HUES6 (cell line): ENCODE data around the gene CHST13.

Experiments used
- H3K27ac ChIP-seq: 2 replicates; pipeline ENCODE4 v1.7.0; 2013; ENCODE audit warnings: low read depth, mild to moderate bottlenecking, low read length, inconsistent platforms
- H3K27me3 ChIP-seq: 2 replicates; pipeline ENCODE4 v1.6.1; 2013; ENCODE audit warnings: low read length; ENCODE audit not compliant: control insufficient read depth, insufficient read depth
- H3K36me3 ChIP-seq: 2 replicates; pipeline ENCODE4 v1.6.1; 2013; ENCODE audit warnings: low read length; ENCODE audit not compliant: control insufficient read depth, insufficient read depth
- H3K4me1 ChIP-seq: 2 replicates; pipeline ENCODE4 v1.6.1; 2013; ENCODE audit warnings: low read length; ENCODE audit not compliant: control insufficient read depth, insufficient read depth
- H3K4me3 ChIP-seq: 2 replicates; pipeline ENCODE4 v1.5.1; 2013; ENCODE audit warnings: low read depth, low read length
- H3K9ac ChIP-seq: one replicate; pipeline ENCODE4 v1.6.1; 2013; ENCODE audit warnings: mild to moderate bottlenecking, low read length
- H3K9me3 ChIP-seq: 2 replicates; pipeline ENCODE4 v1.6.1; 2013; ENCODE audit warnings: low read depth, low read length; ENCODE audit not compliant: control insufficient read depth, insufficient read depth

CHST13 gene

DNA sequence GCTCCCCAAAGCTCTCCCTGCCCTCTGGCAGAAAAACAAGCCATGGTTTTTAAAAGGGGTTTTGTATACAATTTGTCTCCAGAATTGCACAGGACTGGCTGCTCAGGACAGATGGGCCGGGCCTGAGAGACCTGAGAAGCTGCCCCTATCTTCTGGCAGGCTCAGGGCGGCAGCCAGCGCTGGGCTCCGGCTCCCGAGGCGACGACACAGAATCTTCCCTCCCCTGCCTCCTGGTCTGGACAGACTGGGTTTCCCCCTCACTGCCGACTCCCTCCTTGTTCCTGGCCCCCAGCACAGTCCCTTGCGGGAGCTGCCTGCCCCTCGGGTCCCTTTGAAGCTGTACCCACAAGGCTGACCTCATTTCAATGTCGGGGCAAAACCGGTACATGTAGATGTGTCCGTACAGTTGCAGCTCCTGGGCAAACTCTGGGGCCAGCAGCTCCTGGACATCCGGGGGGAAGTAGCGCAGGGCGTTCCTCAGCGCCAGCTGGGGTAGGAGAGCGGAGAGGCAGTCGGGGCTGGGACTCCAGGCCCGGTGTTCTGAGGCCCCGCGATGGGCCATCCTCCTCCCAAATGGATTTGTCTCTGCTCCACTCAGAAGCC, 13.5 kb upstream of the CHST13 start:
- H3K9me3 ChIP-seq = no peaks in the 10 kb centered on the region
- no peaks in the 10 kb centered on the region for H3K4me1 ChIP-seq
- no peaks in the 10 kb centered on the region; the same call in 1 of the 2 replicates for H3K27me3 ChIP-seq
- H3K36me3 ChIP-seq = no peaks in the 10 kb centered on the region
- no peak overlapping the region for H3K4me3 ChIP-seq
- no peak overlapping the region for H3K9ac ChIP-seq
- no peak overlapping the region for H3K27ac ChIP-seq

DNA sequence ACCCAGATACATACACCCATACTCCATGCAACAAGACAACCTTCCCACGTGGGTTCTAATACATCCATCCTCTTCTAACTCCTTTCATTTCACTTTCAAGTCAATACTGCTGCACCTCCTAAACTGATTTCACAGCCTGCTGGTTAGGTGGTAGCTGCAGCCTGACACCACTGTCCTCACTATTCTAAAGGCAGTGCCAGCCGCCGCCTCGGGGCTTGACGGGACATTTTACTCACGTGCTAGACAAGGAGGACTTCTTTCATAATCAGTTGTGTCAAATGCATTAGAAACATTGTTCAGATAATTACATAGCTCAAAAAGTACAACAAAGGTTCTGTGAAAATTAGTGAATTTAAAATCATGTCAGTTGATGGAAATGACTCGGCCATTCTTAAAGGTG, 12.7 kb upstream of the CHST13 start:
- no peak overlapping the region for H3K4me3 ChIP-seq
- H3K4me1 ChIP-seq = no peaks in the 10 kb centered on the region
- no peaks in the 10 kb centered on the region for H3K9me3 ChIP-seq
- H3K27ac ChIP-seq = no peak overlapping the region
- no peaks in the 10 kb centered on the region; the same call in 1 of the 2 replicates for H3K27me3 ChIP-seq
- no peaks in the 10 kb centered on the region for H3K36me3 ChIP-seq
- H3K9ac ChIP-seq = no peak overlapping the region

DNA sequence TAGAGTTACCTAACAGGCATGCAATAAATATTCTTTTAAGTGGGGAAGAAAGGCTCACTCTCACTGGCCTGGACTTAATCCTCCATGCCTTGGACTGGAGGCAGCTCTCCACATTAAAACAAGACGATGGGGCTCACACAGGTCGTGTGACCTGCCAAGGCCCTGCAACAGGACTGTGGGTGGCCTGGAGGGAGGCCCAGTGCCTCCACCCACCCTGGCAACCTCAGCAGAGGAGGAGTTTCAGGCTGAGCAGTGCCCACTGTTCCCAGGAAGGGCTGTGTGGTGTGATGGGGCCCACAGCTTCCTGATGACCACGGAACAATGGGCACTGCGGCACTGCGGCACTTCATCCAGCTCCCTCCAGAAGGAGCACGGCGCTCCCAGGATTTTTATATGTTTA, 11.9 kb upstream of the CHST13 start:
- Histone ChIP-seq H3K36me3 (no peaks in the 10 kb centered on the region), H3K9me3 (no peaks in the 10 kb centered on the region), H3K27ac (no peak overlapping the region), H3K4me1 (no peaks in the 10 kb centered on the region), H3K4me3 (no peak overlapping the region), H3K9ac (no peak overlapping the region), H3K27me3 (no peaks in the 10 kb centered on the region; the same call in 1 of the 2 replicates)

DNA sequence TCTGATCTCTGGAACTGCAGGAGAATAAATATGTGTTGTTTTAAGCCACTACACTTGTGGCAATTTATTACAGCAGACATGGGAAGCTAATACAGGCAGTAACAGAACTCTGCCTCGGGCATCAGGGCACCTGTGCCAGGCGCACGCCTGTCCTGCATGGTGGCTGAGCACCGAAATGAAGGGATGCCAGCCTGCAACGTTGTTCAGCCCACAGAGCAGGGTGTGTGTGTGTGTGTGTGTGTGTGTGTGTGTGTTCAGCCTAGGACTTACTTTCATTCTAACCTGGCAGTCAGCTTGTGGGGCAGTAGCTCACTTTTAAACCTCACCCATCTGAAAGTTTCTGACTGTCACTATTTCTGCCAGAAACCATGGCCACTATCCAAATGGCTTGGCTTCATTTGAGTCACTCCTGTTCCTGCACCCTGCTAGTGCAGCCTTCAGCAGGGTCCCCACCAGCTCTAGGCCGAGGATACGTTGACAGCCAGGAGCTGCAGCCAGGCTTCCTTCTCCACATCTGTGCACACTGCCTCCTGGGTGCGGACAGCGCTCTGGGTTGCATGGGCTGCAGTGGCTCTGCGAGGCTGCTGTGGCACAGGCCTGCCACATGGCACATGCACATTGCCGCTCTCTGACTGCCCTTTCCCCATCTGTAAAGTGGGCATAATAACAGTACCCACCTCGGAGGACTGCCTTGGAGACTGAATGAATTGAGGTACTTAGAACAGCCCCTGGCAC, 10.9 kb upstream of the CHST13 start:
- H3K9me3 ChIP-seq = no peaks in the 10 kb centered on the region
- H3K27ac ChIP-seq = no peak overlapping the region
- H3K4me1 ChIP-seq = no peaks in the 10 kb centered on the region
- no peak overlapping the region for H3K9ac ChIP-seq
- no peaks in the 10 kb centered on the region; the same call in 1 of the 2 replicates for H3K27me3 ChIP-seq
- H3K4me3 ChIP-seq = no peak overlapping the region
- H3K36me3 ChIP-seq = no peaks in the 10 kb centered on the region

DNA sequence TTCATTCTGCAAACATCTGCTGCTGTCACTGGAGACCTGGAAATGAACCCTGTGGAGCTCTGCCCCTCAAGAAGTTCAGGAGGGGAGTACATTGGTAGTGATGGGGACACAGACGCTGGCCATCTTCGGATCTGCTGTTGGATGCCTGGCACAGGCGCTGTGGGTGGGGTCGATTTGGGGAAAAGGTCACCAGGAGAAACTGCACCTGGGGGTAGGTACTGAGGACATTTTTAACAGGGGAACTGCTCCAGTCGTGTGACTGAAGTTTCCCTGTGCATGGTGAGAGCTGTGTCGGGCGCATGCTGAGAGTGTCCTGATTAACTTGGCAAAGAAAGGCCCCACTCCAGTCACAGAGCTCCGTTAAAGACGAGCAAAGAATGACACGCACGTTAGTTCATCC, 9.8 kb upstream of the CHST13 start:
- H3K27me3 ChIP-seq = no peaks in the 10 kb centered on the region; the same call in 1 of the 2 replicates
- H3K27ac ChIP-seq = no peak overlapping the region
- no peaks in the 10 kb centered on the region for H3K9me3 ChIP-seq
- H3K36me3 ChIP-seq = no peaks in the 10 kb centered on the region
- H3K4me3 ChIP-seq = no peak overlapping the region
- H3K9ac ChIP-seq = no peak overlapping the region
- no peaks in the 10 kb centered on the region for H3K4me1 ChIP-seq

DNA sequence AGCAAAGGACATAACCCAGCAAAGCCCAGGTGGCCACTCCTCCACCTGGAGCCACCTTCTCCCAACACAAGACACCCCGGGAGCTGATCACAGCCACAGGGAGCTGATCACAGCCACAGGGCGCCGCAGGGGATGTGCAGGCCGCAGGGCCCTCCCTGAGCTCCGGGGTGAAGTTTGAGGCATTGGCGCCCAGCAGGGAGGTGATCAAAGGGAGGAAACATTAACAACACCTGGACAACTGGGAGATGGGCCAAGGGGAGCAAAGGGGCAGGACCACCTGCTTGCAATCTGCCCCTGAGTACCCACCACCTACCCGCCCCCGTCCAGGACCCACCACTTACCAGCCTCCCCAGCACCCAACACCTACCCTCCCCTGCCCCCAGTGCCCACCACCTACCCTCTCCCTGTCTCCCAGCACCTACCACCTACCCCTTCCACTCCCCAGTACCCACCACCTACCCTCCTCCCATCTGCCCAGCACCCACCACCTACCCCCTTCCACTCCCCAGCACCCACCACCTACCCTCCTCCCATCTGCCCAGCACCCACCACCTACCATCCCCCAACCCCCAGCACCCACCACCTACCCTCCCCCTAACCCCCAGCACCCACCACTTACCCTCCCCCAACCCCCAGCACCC, 8.8 kb upstream of the CHST13 start:
- H3K4me1 ChIP-seq = no peaks in the 10 kb centered on the region
- H3K9me3 ChIP-seq = no peaks in the 10 kb centered on the region
- H3K4me3 ChIP-seq = no peak overlapping the region
- H3K27ac ChIP-seq = no peak overlapping the region
- no peaks in the 10 kb centered on the region; the same call in 1 of the 2 replicates for H3K27me3 ChIP-seq
- H3K36me3 ChIP-seq = no peaks in the 10 kb centered on the region
- H3K9ac ChIP-seq = no peak overlapping the region

DNA sequence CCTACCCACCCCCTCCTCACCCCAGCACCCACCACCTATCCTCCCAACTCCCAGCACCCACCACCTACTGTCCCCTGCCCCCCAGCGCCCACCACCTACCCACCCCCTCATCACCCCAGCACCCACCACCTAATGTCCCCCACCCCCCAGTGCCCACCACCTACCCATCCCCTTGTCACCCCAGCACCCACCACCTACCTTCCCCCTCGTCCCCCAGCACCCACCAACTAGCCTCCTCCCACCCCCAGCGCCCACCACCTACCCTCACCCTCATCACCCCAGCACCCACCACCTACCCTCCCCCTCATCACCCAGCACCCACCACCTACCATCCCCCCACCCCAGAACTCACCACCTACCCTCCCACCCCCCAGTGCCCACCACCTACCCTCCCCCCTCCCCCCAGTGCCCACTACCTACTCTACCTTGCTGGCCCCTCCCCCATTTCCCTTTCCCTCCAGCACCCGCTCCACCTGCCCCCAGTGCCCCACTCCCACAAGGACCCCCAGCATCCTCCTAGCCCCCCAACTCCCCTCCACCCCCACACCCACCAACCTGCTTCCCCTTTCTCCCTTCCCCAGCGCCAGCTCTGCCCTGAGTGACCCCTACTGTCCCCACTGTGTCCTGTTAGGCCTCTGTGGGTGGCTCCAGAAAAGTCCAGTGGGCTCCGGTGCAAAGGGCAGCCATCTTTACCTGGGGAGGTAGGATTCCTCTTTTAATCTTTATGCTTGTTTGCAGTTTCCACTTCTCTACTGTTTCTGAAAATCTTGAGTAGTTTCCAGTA, 7.6 kb upstream of the CHST13 start:
- H3K9me3 ChIP-seq = no peaks in the 10 kb centered on the region

DNA sequence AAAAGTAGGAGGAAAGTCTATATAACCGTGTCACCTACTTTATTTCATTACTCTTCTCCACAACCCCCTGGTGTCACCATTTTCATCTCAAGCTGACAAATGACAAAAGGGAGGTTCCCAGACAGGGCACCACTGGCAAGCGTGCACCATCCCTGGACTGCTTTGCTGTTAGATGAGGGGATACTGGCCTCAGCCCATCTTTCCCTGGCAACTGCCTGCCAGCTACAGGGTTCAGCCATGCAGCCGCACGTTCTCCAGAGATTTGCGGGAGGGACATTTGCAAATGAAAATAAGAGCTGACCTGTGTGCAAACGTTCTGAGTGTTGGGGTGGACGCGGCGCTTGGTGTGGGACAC, 7.0 kb upstream of the CHST13 start:
- H3K36me3 ChIP-seq = no peaks in the 10 kb centered on the region
- H3K27ac ChIP-seq = no peak overlapping the region

More for the DNA sequence above, 7.6 kb upstream of the CHST13 start:
- Histone ChIP-seq H3K27ac (no peak overlapping the region), H3K36me3 (no peaks in the 10 kb centered on the region), H3K4me3 (no peak overlapping the region), H3K9ac (no peak overlapping the region), H3K4me1 (no peaks in the 10 kb centered on the region), H3K27me3 (no peaks in the 10 kb centered on the region; the same call in 1 of the 2 replicates)

DNA sequence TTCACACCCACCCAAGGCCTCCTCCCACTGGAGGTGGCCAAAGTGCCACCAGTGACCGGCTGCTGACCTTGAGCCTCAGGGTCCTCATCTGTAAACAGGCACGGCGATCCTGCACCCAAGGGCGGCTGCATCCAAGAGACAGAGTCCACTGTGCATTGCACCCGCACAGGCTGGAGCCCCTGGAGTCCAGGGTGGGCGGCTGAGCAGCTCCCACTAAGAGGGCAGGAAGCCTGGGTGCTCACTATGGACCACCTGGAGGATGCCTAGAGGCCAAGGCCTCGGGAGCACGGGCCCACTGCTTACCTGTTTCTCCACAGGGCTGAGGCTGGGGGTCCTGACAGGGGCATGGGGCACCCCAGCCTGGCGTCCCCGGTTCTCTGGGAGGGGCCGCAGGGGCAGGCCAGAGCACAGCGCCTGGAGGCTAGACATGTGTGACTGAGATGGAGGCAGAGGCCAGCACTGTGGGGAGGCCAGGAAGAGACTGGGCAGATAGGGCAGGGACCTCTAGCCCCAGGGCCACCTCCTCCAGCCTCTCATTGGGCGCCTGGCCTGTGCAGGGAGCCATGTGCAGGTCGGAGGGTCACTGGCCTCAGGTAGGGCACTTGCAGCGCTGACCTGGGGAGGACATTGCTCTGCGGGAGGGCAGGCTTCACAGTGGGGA, 6.5 kb upstream of the CHST13 start, which contains the start of gene UROC1:
UROC1 (minus strand) TSS at position 483 of the 661 bp plus-strand sequence; CDS start at position 429, 54 bp downstream.
- H3K27me3 ChIP-seq = peaks cover 1% of the 10 kb centered on the region
- no peak within 1 kb of the TSS for H3K27ac ChIP-seq
- no peaks in the 10 kb centered on the region for H3K9me3 ChIP-seq
- no peak within 1 kb of the TSS for H3K9ac ChIP-seq
- H3K4me1 ChIP-seq = no peaks in the 10 kb centered on the region
- H3K4me3 ChIP-seq = no peak within 1 kb of the TSS
- H3K36me3 ChIP-seq = no peaks in the 10 kb centered on the region

More for the DNA sequence above, 7.0 kb upstream of the CHST13 start:
- Histone ChIP-seq H3K4me1 (no peaks in the 10 kb centered on the region), H3K27me3 (no peaks in the 10 kb centered on the region; the same call in 1 of the 2 replicates), H3K4me3 (no peak overlapping the region), H3K9me3 (no peaks in the 10 kb centered on the region), H3K9ac (no peak overlapping the region)

DNA sequence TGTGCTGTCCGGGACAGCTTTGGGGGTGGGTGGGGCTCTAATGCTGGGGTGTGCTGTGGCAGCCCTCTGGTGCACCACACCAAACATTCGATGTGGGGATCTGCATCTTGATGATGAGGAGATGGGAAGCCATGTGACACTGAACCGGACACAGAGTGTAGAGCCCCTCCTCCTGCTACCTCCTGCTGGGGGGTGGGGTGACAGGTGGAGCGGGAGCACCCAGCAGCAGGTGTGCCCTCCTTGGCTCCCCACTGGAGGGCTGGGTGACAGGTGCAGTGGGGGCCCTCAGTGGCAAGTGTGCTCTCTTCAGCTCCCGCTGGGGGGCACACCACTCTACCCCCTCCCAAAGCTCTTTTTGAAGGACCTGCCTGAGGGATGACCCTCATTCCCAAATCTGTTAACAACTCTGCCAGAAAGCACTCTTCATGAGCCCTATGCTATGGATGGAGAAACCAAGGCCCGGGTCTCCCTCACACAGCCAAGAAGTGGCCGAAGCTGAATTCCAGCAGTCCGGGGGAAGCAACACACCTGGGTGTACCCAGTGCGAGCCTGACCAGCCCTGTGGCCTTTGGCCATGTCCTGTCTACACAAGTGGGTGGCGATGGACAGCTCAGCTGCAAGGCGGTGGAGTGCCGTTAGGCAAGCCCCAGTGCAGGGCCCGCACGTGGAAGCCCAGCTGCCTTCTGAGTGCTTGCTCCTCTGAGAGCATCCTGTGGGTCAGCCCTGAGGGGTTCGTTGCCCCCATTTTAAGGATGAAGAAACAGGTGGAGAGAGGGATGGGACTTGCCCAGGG, 5.8 kb upstream of the CHST13 start:
- H3K27me3 ChIP-seq = peaks cover 9% of the 10 kb centered on the region
- H3K36me3 ChIP-seq = no peaks in the 10 kb centered on the region
- no peaks in the 10 kb centered on the region for H3K9me3 ChIP-seq
- no peak overlapping the region for H3K27ac ChIP-seq
- H3K9ac ChIP-seq = no peak overlapping the region
- H3K4me1 ChIP-seq = no peaks in the 10 kb centered on the region
- no peak overlapping the region for H3K4me3 ChIP-seq
